Measurements from ENCODE around the gene RNASEH2B.
A peak's percentile ranks its signal among the peaks of the same experiment; 100 is the strongest.

Gene RNASEH2B

DNA sequence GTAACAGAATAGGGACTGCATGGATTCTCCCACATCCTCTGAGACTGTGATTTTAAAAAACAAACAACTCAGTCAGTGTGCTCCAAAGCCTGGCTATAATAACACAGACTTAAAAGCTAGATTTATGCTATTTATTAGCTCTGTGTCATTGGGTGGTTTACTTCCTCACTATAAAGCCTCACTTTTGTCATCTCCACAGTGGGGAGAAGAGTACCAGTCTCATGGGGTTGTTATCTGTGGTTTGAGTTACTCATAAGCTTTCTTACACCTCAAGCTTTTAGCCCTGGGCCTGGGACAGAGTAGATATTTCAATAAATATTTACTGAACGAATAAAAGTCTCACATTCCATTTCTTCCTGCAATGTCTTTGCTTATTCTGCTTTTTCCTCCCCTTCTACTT is 5.3 kb downstream of the RNASEH2B start:
- Histone ChIP-seq H3K27me3 (ENCODE audit: control insufficient read depth, low read length) (no peaks in the 10 kb centered on the region), H3K9me2 (replicated peaks; ENCODE audit: control insufficient read depth, low read length) (no peaks in the 10 kb centered on the region), H3K4me2 (ENCODE audit: low read length) (peak overlapping the region; percentile 76), H4K20me1 (ENCODE audit: control insufficient read depth, insufficient read depth, low read depth, low read length) (no peaks in the 10 kb centered on the region), H3K4me1 (ENCODE audit: control insufficient read depth, low read length) (peaks cover 66% of the 10 kb centered on the region), H3K36me3 (ENCODE audit: control insufficient read depth, low read length) (peaks cover 78% of the 10 kb centered on the region), H3F3A (ENCODE audit: control insufficient read depth, insufficient read depth) (peaks cover 23% of the 10 kb centered on the region), H3K27ac (ENCODE audit: low read depth, low read length) (peak overlapping the region; percentile 36), H3K79me2 (ENCODE audit: control insufficient read depth, low read length) (peaks cover 99% of the 10 kb centered on the region), H3K4me3 (ENCODE audit: low read length) (peak overlapping the region; percentile 39), H3K9me3 (ENCODE audit: control insufficient read depth, insufficient read depth, low read length) (peaks cover 13% of the 10 kb centered on the region)
- TF ChIP-seq, protein P1, sequence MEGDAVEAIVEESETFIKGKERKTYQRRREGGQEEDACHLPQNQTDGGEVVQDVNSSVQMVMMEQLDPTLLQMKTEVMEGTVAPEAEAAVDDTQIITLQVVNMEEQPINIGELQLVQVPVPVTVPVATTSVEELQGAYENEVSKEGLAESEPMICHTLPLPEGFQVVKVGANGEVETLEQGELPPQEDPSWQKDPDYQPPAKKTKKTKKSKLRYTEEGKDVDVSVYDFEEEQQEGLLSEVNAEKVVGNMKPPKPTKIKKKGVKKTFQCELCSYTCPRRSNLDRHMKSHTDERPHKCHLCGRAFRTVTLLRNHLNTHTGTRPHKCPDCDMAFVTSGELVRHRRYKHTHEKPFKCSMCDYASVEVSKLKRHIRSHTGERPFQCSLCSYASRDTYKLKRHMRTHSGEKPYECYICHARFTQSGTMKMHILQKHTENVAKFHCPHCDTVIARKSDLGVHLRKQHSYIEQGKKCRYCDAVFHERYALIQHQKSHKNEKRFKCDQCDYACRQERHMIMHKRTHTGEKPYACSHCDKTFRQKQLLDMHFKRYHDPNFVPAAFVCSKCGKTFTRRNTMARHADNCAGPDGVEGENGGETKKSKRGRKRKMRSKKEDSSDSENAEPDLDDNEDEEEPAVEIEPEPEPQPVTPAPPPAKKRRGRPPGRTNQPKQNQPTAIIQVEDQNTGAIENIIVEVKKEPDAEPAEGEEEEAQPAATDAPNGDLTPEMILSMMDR (IDR thresholded peaks at IDR 0.05; ENCODE audit: low read depth, low read length, poor library complexity, severe bottlenecking): no peak
- no peak for TF ChIP-seq EZH2phosphoT487 (IDR thresholded peaks at IDR 0.05; ENCODE audit: borderline replicate concordance, low read length)

DNA sequence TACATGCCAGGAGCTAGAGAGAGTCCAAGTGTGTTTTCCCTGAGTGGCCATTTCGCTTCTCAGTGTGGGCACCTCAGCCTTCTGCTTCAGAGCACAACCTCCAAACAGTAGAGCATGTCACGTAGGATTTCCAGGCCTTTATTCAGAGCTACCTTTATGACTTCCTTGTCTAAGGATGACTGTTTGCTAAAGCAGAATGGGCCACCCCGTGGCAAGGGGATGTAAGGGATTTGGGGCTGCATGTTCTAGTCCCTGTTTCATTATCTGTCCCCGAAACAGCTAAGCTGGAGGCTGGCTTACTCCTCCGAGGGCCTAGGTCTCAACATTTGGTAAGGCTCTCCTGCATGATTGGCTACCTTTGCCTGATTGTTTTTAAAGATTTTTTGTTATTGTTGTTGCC is 6.0 kb downstream of the RNASEH2B start:
- Histone ChIP-seq H3K27me3 (ENCODE audit: control insufficient read depth, low read length) (no peaks in the 10 kb centered on the region), H3K27ac (ENCODE audit: low read depth, low read length) (peak overlapping the region; percentile 36), H3K4me3 (ENCODE audit: low read length) (peak overlapping the region; percentile 39), H3F3A (ENCODE audit: control insufficient read depth, insufficient read depth) (peaks cover 23% of the 10 kb centered on the region), H3K4me2 (ENCODE audit: low read length) (peak overlapping the region; percentile 76), H3K9me2 (replicated peaks; ENCODE audit: control insufficient read depth, low read length) (no peaks in the 10 kb centered on the region), H3K9me3 (ENCODE audit: control insufficient read depth, insufficient read depth, low read length) (peaks cover 16% of the 10 kb centered on the region), H3K4me1 (ENCODE audit: control insufficient read depth, low read length) (peaks cover 66% of the 10 kb centered on the region), H3K36me3 (ENCODE audit: control insufficient read depth, low read length) (peaks cover 77% of the 10 kb centered on the region), H3K79me2 (ENCODE audit: control insufficient read depth, low read length) (peaks cover 99% of the 10 kb centered on the region), H4K20me1 (ENCODE audit: control insufficient read depth, insufficient read depth, low read depth, low read length) (no peaks in the 10 kb centered on the region)
- TF ChIP-seq, protein P1 (IDR thresholded peaks at IDR 0.05; ENCODE audit: low read depth, low read length, poor library complexity, severe bottlenecking): peak; percentile 49
- no peak for TF ChIP-seq EZH2phosphoT487 (IDR thresholded peaks at IDR 0.05; ENCODE audit: borderline replicate concordance, low read length)

DNA sequence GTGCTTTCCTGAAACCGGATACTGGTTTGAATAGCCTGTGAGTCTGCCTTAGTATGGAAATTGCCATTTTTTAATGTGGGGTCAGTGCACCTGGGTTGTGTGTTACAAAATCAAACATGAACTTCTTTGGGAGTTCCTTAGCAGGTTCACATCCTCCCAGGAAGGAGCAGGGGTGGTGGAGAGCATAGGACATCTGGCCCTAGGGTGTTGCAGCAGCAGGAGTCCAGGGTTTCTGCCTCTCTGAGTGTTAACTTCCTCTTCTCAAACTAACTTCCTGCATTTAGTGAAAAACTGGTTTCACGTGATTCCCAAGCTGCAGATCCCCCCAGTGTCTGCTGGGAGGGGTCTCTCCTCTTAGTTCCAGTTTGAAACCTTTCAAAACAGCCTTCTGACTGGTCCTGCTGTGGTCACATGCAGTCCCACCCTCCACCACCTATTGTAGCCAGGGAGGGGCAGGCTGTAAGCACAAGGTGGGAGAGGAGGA is 7.2 kb downstream of the RNASEH2B start:
- H3K4me2 ChIP-seq (ENCODE audit: low read length): peak overlapping the region; percentile 76
- peaks cover 11% of the 10 kb centered on the region for H3F3A ChIP-seq (ENCODE audit: control insufficient read depth, insufficient read depth)
- peaks cover 27% of the 10 kb centered on the region for H3K9me3 ChIP-seq (ENCODE audit: control insufficient read depth, insufficient read depth, low read length)
- H3K27ac ChIP-seq (ENCODE audit: low read depth, low read length): peak overlapping the region; percentile 65
- H3K36me3 ChIP-seq (ENCODE audit: control insufficient read depth, low read length): peaks cover 78% of the 10 kb centered on the region
- H3K79me2 ChIP-seq (ENCODE audit: control insufficient read depth, low read length): peaks cover 99% of the 10 kb centered on the region
- H3K27me3 ChIP-seq (ENCODE audit: control insufficient read depth, low read length): no peaks in the 10 kb centered on the region
- no peaks in the 10 kb centered on the region for H3K9me2 ChIP-seq (replicated peaks; ENCODE audit: control insufficient read depth, low read length)
- H4K20me1 ChIP-seq (ENCODE audit: control insufficient read depth, insufficient read depth, low read depth, low read length): no peaks in the 10 kb centered on the region
- H3K4me3 ChIP-seq (ENCODE audit: low read length): peak overlapping the region; percentile 44
- H3K4me1 ChIP-seq (ENCODE audit: control insufficient read depth, low read length): peaks cover 58% of the 10 kb centered on the region
- no peak for TF ChIP-seq EZH2phosphoT487 (IDR thresholded peaks at IDR 0.05; ENCODE audit: borderline replicate concordance, low read length)
- TF ChIP-seq, protein P1 (IDR thresholded peaks at IDR 0.05; ENCODE audit: low read depth, low read length, poor library complexity, severe bottlenecking): no peak
